GM18511 (cell line): ENCODE measurements around the gene NOTO.
"Not testable (repeated sequence)": the region's sequence is repeated elsewhere in the genome, so short reads cannot be mapped to it uniquely, and the experiment has no call there.

Experiments
- ATAC-seq: cut with Tn5 transposase; IDR thresholded peaks from one replicate; pipeline ENCODE4 v1.9.1; 2021; ENCODE audit warnings: mild to moderate bottlenecking, moderate library complexity; ENCODE audit not compliant: unreplicated experiment

NOTO gene

GRCh38 chr2:73197579-73197978, 4.8 kb upstream of the NOTO start:
- ATAC-seq: no peak

- not testable (repeated sequence) for ATAC-seq
Measured at GRCh38 chr2:73200281-73200680, 2.1 kb upstream of the NOTO start.

GRCh38 chr2:73203055-73203681, 794 bp downstream of the NOTO start:
- ATAC-seq: no peak

- no peak for ATAC-seq
Measured at GRCh38 chr2:73205611-73206010, 3.2 kb downstream of the NOTO start.

- no peak for ATAC-seq
Measured at GRCh38 chr2:73208258-73208657, 5.9 kb downstream of the NOTO start.

- ATAC-seq: no peak
Measured at GRCh38 chr2:73210019-73210418, 7.6 kb downstream of the NOTO start.

GRCh38 chr2:73210696-73211095, 8.3 kb downstream of the NOTO start:
- ATAC-seq: no peak

GRCh38 chr2:73212098-73212447, 9.7 kb downstream of the NOTO start:
- ATAC-seq: no peak

GRCh38 chr2:73212448-73213176, 10.2 kb downstream of the NOTO start:
- ATAC-seq: peak; percentile 75

- ATAC-seq: peak; percentile 94
Measured at GRCh38 chr2:73214120-73215035, 12.0 kb downstream of the NOTO start, which contains the start of gene SMYD5. SMYD5 (plus strand) TSS chr2:73214245; CDS start chr2:73214267, 22 bp downstream.

- ATAC-seq: no peak
Measured at GRCh38 chr2:73215254-73215653, 12.9 kb downstream of the NOTO start.

- no peak for ATAC-seq
Measured at GRCh38 chr2:73217160-73217559, 14.8 kb downstream of the NOTO start.

GRCh38 chr2:73217826-73218225, 15.5 kb downstream of the NOTO start:
- no peak for ATAC-seq

GRCh38 chr2:73218298-73218697, 15.9 kb downstream of the NOTO start:
- ATAC-seq: no peak

- no peak for ATAC-seq
Measured at GRCh38 chr2:73223821-73224220, 21.4 kb downstream of the NOTO start.

- ATAC-seq: no peak
Measured at GRCh38 chr2:73225513-73226360, 23.4 kb downstream of the NOTO start.

GRCh38 chr2:73227086-73227485, 24.7 kb downstream of the NOTO start:
- ATAC-seq: no peak

GRCh38 chr2:73228631-73229030, 26.3 kb downstream of the NOTO start:
- no peak for ATAC-seq

- ATAC-seq: peak; percentile 13
Measured at GRCh38 chr2:73232403-73233153, 30.2 kb downstream of the NOTO start.
